OCI-LY1 (cell line): ENCODE measurements around the gene CD109.

Experiments used
- H2AFZ ChIP-seq: fragments of 200-600 bp; sonication (generic), shearing (Covaris generic); 2 replicates; pipeline ENCODE4 v1.6.0; 2014; ENCODE audit warnings: antibody characterized with exemption, mild to moderate bottlenecking, low read length
- H3F3A ChIP-seq: fragments of 200-600 bp; sonication (generic), shearing (Covaris generic); 2 replicates; pipeline ENCODE4 v1.6.0; 2014; ENCODE audit warnings: mild to moderate bottlenecking, antibody characterized with exemption, low read length, moderate library complexity; ENCODE audit not compliant: insufficient read depth
- H3K27ac ChIP-seq: fragments of 200-600 bp; sonication (generic); 2 replicates; pipeline ENCODE4 v1.5.1; 2014; ENCODE audit warnings: low read length, mixed run types, mild to moderate bottlenecking, low read depth; ENCODE audit not compliant: poor library complexity, severe bottlenecking
- H3K27me3 ChIP-seq: fragments of 200-600 bp; sonication (generic); 2 replicates; pipeline ENCODE4 v1.6.0; 2014; ENCODE audit warnings: antibody characterized with exemption, mild to moderate bottlenecking, low read length, moderate library complexity; ENCODE audit not compliant: insufficient read depth
- H3K36me3 ChIP-seq: fragments of 200-600 bp; sonication (generic); 2 replicates; pipeline ENCODE4 v1.6.1; 2014; ENCODE audit warnings: mild to moderate bottlenecking, antibody characterized with exemption, low read length, moderate library complexity, mixed read lengths; ENCODE audit not compliant: insufficient read depth
- H3K4me1 ChIP-seq: fragments of 200-600 bp; sonication (generic); 2 replicates; pipeline ENCODE4 v1.5.1; 2014; ENCODE audit warnings: mild to moderate bottlenecking, low read length, moderate library complexity; ENCODE audit not compliant: insufficient read depth, severe bottlenecking
- H3K4me2 ChIP-seq: fragments of 200-600 bp; sonication (generic), shearing (Covaris generic); 2 replicates; pipeline ENCODE4 v1.6.1; 2014; ENCODE audit warnings: low read length
- H3K4me3 ChIP-seq: fragments of 200-600 bp; sonication (generic); 2 replicates; pipeline ENCODE4 v1.5.1; 2014; ENCODE audit warnings: low read length, low read depth, mild to moderate bottlenecking, mixed read lengths; ENCODE audit not compliant: poor library complexity, severe bottlenecking
- H3K79me2 ChIP-seq: fragments of 200-600 bp; shearing (Covaris generic); 2 replicates; pipeline ENCODE4 v1.6.1; 2016; ENCODE audit warnings: mixed run types, low read length, mixed read lengths; ENCODE audit not compliant: insufficient read depth
- H3K9ac ChIP-seq: fragments of 200-600 bp; sonication (generic), shearing (Covaris generic); 2 replicates; pipeline ENCODE4 v1.6.1; 2014; ENCODE audit warnings: mild to moderate bottlenecking, low read length, mixed read lengths
- H3K9me2 ChIP-seq: fragments of 200-600 bp; sonication (generic), shearing (Covaris generic); 2 replicates; pipeline ENCODE4 v1.6.1; 2014; ENCODE audit warnings: low read depth, mild to moderate bottlenecking, low read length, mixed read lengths
- H3K9me3 ChIP-seq: fragments of 200-600 bp; shearing (Covaris generic); 2 replicates; pipeline ENCODE4 v1.6.1; 2014; ENCODE audit warnings: low read length, mixed read lengths
- H4K20me1 ChIP-seq: fragments of 200-600 bp; sonication (generic), shearing (Covaris generic); 2 replicates; pipeline ENCODE4 v1.6.0; 2016; ENCODE audit warnings: mild to moderate bottlenecking, low read length; ENCODE audit not compliant: insufficient read depth
- EZH2 ChIP-seq: fragments of 200-600 bp; sonication (generic), shearing (Covaris generic); IDR thresholded peaks from 2 replicates; pipeline ENCODE4 v1.8.0; 2017; ENCODE audit warnings: borderline replicate concordance, mixed run types, mild to moderate bottlenecking, antibody characterized with exemption, low read length, moderate library complexity, mixed read lengths
- TF ChIP-seq, protein P1 (sequence below): fragments of 200-600 bp; sonication (generic), shearing (Covaris generic); IDR thresholded peaks from 2 replicates; pipeline ENCODE4 v1.5.1; 2017; ENCODE audit warnings: mild to moderate bottlenecking, antibody characterized with exemption, low read length, moderate library complexity, mixed read lengths

CD109 gene

DNA sequence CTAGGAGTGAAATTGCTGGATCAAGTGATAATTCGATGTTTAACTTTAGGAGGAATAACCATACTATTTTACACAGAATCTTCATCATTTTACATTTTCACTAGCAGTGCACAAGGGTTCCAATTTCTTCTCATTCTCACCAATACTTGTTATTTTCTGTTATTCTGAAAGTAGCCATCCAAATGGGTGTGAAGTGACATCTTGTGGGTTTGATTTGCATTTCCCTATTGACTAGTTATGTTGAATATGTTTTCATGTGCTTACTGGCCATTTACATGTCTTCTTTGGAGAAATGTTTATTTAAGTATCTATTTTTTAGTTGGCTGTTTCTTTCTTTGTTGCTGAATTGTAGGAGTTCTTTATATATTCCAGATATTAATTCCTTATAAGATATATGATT, 164.3 kb downstream of the CD109 start:
- no peak overlapping the region for H3K9ac ChIP-seq
- no peaks in the 10 kb centered on the region for H3K9me2 ChIP-seq
- no peaks in the 10 kb centered on the region for H4K20me1 ChIP-seq
- TF ChIP-seq EZH2, result no peak
- no peaks in the 10 kb centered on the region for H3K79me2 ChIP-seq
- H2AFZ ChIP-seq, result no peak overlapping the region
- no peak overlapping the region for H3K4me3 ChIP-seq
- no peaks in the 10 kb centered on the region for H3K27me3 ChIP-seq
- no peaks in the 10 kb centered on the region for H3F3A ChIP-seq
- H3K4me2 ChIP-seq, result no peak overlapping the region
- no peaks in the 10 kb centered on the region for H3K9me3 ChIP-seq
- H3K27ac ChIP-seq, result no peak overlapping the region
- H3K36me3 ChIP-seq, result no peaks in the 10 kb centered on the region
- H3K4me1 ChIP-seq, result no peaks in the 10 kb centered on the region

DNA sequence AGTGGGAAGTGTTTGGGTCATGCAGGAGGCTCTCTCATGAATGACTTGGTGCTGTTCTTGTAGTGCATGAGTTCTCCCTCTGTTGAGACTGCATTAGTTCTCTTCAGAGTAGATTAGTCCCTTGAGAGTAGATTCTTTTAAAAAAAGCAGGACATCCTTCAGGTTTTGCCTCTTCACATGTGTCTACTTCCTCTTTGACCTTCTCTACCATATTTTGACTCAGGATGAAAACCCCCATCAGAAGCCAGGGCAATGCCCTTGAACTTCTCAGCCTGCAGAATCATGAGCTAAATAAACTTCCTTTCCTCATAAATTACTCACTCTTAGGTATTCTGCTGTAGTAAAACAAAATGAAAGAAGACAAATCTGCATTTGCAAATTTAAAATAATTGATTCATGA, 170.3 kb downstream of the CD109 start:
- H3F3A ChIP-seq, result no peaks in the 10 kb centered on the region
- no peaks in the 10 kb centered on the region for H3K9me2 ChIP-seq
- no peak overlapping the region for H3K4me3 ChIP-seq
- no peaks in the 10 kb centered on the region for H3K9me3 ChIP-seq
- no peaks in the 10 kb centered on the region for H3K36me3 ChIP-seq
- H3K27ac ChIP-seq, result no peak overlapping the region
- no peaks in the 10 kb centered on the region for H3K79me2 ChIP-seq
- no peaks in the 10 kb centered on the region for H3K4me1 ChIP-seq
- no peak overlapping the region for H3K9ac ChIP-seq
- no peaks in the 10 kb centered on the region for H3K27me3 ChIP-seq
- TF ChIP-seq, protein P1, sequence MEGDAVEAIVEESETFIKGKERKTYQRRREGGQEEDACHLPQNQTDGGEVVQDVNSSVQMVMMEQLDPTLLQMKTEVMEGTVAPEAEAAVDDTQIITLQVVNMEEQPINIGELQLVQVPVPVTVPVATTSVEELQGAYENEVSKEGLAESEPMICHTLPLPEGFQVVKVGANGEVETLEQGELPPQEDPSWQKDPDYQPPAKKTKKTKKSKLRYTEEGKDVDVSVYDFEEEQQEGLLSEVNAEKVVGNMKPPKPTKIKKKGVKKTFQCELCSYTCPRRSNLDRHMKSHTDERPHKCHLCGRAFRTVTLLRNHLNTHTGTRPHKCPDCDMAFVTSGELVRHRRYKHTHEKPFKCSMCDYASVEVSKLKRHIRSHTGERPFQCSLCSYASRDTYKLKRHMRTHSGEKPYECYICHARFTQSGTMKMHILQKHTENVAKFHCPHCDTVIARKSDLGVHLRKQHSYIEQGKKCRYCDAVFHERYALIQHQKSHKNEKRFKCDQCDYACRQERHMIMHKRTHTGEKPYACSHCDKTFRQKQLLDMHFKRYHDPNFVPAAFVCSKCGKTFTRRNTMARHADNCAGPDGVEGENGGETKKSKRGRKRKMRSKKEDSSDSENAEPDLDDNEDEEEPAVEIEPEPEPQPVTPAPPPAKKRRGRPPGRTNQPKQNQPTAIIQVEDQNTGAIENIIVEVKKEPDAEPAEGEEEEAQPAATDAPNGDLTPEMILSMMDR, result no peak
- no peak for TF ChIP-seq EZH2
- H2AFZ ChIP-seq, result no peak overlapping the region
- no peak overlapping the region for H3K4me2 ChIP-seq
- no peaks in the 10 kb centered on the region for H4K20me1 ChIP-seq

DNA sequence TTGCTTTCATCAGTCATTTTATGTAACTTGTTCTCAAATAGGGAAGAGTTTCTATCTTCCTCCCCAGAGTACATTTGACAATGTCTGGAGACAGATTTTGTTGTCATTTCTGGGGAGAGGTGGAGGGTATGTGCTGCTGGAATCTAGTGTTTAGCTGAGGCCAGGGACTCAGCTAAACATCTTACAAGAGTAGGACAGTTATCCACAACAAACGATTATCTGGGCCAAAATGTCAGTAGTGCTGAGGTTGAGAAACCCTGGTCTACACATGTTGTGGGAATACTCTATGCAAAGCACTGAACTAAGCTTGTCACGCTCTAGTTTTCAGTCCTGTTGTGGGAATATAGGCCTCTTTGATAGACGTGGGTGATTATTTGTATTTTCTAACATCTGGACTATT, 171.4 kb downstream of the CD109 start:
- no peak for TF ChIP-seq EZH2
- TF ChIP-seq, protein P1, result no peak
- no peaks in the 10 kb centered on the region for H3K27me3 ChIP-seq

DNA sequence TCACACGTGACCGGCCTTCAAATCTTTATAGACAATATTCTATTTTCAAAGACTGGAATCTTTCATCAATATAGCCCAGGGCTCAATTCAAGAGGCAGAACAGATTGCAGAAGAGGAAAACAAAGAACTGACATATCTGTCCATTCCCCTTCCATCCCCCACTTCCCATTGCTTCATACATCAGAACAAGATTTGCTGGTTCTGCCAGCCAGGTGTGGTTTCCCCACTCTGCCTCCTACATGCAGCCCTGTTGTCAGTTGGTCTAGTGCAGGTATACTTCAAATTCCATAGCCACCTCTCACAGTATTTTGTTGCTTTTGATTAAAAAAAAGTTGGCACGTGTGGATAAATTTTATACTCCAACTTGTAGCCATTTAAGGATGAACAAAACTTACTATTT, 174.9 kb downstream of the CD109 start:
- no peak overlapping the region for H3K27ac ChIP-seq

More for the DNA sequence above, 171.4 kb downstream of the CD109 start:
- Histone ChIP-seq H3K9me2 (no peaks in the 10 kb centered on the region), H3K4me1 (no peaks in the 10 kb centered on the region), H3K9ac (no peak overlapping the region), H3K9me3 (no peaks in the 10 kb centered on the region), H4K20me1 (no peaks in the 10 kb centered on the region), H2AFZ (no peak overlapping the region), H3K79me2 (no peaks in the 10 kb centered on the region), H3K4me2 (no peak overlapping the region), H3F3A (no peaks in the 10 kb centered on the region), H3K4me3 (no peak overlapping the region), H3K27ac (no peak overlapping the region), H3K36me3 (no peaks in the 10 kb centered on the region)

More for the DNA sequence above, 174.9 kb downstream of the CD109 start:
- Histone ChIP-seq H3K36me3 (no peaks in the 10 kb centered on the region), H3K4me1 (no peaks in the 10 kb centered on the region), H3K4me3 (no peak overlapping the region), H2AFZ (no peak overlapping the region), H3K9me2 (no peaks in the 10 kb centered on the region), H3K9me3 (no peaks in the 10 kb centered on the region), H3K79me2 (no peaks in the 10 kb centered on the region), H3K4me2 (no peak overlapping the region), H4K20me1 (no peaks in the 10 kb centered on the region), H3F3A (no peaks in the 10 kb centered on the region), H3K9ac (no peak overlapping the region), H3K27me3 (no peaks in the 10 kb centered on the region)
- TF ChIP-seq, protein P1, result no peak
- no peak for TF ChIP-seq EZH2
